Activated T-cell treated with anti-CD3 and anti-CD28 coated beads for 48 hours (primary cell): ENCODE data around the gene RFX5.

Source experiments
- DNase-seq: peaks from one replicate; pipeline ENCODE4 v3.0.0-alpha.2; 2020; ENCODE audit warnings: low read depth

Gene RFX5

GRCh38 chr1:151324390-151324930 is 22.6 kb downstream of the RFX5 start:
- no peak for DNase-seq

GRCh38 chr1:151318975-151319374 is 28.1 kb downstream of the RFX5 start:
- DNase-seq: no peak

- DNase-seq: no peak
Observed at GRCh38 chr1:151315565-151316235, 31.4 kb downstream of the RFX5 start.

GRCh38 chr1:151314137-151314875 is 32.7 kb downstream of the RFX5 start:
- no peak for DNase-seq

GRCh38 chr1:151313501-151313900 is 33.6 kb downstream of the RFX5 start:
- DNase-seq: no peak

GRCh38 chr1:151312826-151313225 is 34.2 kb downstream of the RFX5 start:
- DNase-seq: no peak

- DNase-seq: no peak
Observed at GRCh38 chr1:151312411-151312810, 34.6 kb downstream of the RFX5 start.

- DNase-seq: peak; percentile 75
Observed at GRCh38 chr1:151311589-151312331, 35.3 kb downstream of the RFX5 start.

- DNase-seq: no peak
Observed at GRCh38 chr1:151311011-151311410, 36.0 kb downstream of the RFX5 start.

GRCh38 chr1:151309811-151310323 is 37.2 kb downstream of the RFX5 start:
- DNase-seq: no peak

- DNase-seq: no peak
Observed at GRCh38 chr1:151294742-151295462, 52.1 kb downstream of the RFX5 start.

GRCh38 chr1:151293093-151293492 is 54.0 kb downstream of the RFX5 start:
- no peak for DNase-seq

GRCh38 chr1:151292207-151293030 is 54.6 kb downstream of the RFX5 start:
- DNase-seq: no peak

GRCh38 chr1:151290709-151291303 is 56.2 kb downstream of the RFX5 start:
- no peak for DNase-seq
